RKO (cell line): ENCODE measurements around the gene ZNF480.
A peak's percentile ranks its signal among the peaks of the same experiment; 100 is the strongest.
"Not testable (repeated sequence)": the region's sequence is repeated elsewhere in the genome, so short reads cannot be mapped to it uniquely, and the experiment has no call there.

Experiments
- DNase-seq: peaks from one replicate; pipeline ENCODE4 v3.0.0-alpha.2; 2016; ENCODE audit warnings: low spot score

The ZNF480 gene

DNA sequence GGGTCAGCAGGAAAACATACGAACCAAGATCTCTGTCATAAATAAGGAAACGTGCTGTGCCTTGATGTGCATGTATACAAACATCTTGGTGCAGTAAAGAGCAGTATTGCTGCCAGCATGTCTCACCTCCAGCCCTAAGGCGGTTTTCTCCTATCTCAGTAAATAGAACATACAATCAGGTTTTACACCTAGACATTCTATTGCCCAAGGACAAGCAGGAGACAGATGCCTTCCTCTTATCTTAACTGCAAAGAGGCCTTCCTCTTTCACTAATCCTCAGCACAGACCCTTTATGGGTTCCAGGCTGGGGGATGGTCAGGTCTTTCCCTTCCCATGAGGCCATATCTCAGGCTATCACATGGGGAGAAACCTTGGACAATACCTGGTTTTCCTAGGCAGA, 42.1 kb downstream of the ZNF480 start:
- DNase-seq, result not testable (repeated sequence)

DNA sequence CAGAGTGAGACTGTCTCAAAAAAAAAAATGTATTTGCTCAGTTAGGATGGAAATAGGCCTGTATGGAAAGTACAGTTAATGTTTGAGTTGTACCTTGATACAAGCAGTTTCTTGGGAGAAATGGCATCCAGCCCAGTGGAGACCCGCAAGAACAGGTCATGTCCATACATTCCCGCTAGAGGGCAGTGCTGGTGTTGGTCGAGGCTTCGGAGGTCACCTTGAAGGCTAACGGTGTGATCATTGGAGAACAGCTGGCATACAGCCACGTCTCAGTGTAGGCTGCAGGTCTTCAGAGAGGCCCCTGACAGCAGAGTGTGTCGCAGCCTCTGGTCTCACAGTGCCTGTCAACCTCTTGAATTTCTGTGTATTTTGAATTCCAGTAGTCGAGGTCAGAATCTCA, 46.6 kb downstream of the ZNF480 start:
- peak; percentile 75 for DNase-seq

DNA sequence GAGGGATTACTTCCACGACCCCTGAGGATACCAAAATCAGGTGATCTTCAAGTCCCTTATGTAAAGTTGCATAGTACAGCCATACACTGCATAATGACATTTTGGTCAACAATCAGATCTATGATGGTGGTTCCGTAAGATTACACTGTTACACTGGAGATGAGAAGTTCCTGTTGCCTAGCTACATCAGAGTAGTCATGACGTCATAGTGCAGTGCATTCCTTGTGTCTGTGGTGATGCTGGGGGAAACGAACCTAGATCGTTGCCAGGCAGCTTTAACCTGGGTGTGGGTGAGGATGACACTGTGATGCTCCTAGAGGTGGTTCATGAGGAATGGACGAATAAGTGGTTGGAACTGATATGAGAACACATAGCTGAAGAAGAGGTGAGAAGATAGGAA, 48.2 kb downstream of the ZNF480 start:
- peak; percentile 26 for DNase-seq

DNA sequence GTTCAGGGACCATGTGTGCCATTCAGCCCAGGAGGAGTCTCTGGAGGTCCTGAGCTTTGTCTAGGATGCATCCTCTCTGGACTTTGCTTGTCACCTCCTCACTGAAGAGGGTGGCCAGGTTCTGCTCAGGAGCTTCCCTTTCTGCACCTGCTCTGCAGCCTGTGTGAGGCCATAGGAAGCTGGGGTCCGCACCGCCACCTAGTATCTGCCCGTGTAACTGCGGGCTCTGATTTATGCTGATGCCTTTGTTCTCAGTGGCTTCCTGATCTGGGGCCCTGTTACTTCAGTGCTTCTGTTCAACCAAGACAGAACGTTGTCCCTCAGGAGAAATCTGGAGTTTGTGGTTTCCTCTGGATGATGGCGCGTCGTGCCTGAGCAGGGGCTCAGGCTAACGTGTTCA, 54.5 kb downstream of the ZNF480 start:
- DNase-seq, result peak; percentile 40

DNA sequence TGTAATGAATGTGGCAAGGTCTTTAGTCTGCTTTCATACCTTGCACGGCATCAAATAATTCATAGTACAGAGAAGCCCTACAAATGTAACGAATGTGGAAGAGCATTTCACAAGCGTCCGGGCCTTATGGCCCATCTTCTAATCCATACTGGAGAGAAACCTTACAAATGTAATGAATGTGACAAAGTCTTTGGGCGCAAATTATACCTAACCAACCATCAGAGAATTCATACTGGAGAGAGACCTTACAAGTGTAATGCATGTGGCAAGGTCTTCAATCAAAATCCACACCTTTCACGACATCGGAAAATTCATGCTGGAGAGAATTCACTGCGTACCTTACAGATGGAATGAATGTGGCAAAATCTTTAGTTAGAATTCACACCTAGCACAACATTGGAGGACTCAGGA, 69.5 kb downstream of the ZNF480 start:
- DNase-seq, result no peak

DNA sequence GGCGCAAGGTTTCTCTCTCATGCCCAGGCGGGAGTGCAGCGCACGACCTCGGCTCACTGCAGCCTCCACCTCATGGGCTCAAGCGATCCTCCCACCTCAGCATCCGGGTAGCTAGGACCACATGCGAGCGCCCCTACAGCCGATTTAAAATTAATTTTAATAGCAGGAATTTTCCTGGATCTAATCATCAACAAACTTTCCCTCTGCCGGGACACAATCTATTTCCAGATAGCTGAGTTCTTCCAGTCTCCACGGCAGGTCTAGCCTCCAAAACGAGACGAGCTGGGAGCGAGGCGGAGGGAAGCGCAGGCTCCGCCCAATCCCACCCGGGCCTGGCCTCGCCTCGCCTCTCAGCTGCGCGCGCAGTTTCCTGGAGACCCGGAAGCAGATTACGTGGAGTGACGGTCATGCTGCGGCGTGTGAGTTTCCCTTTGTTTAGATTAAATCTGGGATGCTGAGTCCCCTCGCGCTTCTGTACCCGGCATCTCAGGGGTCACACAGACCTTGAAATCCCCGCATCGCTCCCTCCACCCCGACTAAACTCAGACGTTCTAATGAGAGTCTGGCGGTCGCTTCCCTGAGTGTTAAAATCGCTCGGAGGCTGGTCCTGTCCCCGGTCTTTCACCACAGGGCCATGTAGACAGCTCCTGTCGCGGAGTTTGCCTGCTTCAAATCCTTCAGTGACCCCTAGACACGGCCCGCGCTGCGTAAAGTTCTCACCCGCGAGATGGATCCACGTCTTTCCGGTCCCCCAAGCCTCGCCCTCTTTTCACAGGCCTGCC, 72.8 kb downstream of the ZNF480 start, which contains the start of gene ZNF880:
ZNF880 (plus strand) TSS at position 365 of the 782 bp plus-strand sequence; CDS start at position 408, 43 bp downstream.
- no peak for DNase-seq

DNA sequence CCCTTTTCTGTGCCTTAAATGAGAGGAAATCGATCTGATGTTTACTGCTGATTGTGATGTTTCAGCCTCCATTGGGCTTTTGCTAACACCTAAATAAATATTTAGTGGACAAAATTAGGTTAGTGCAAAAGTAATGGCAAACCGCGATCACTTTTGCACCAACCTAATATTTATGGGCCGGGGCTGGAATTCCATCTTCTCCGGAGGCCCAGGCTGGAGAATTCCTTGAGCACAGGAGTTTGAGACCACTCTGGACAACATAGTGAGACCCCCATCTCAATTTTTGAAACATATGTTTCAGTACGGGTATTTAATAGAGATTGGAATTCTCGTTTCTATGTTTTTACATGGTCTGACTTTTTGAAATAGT, 73.4 kb downstream of the ZNF480 start:
- DNase-seq, result no peak
